ENCODE data around the gene OVOL1. TPM values are rescaled to one million over a fixed set of nuclear protein-coding genes. Genes with fewer than 3 reads are reported as not detected.

OVOL1 gene
- polyA plus RNA-seq, 3 donors, result 0.08 TPM; not detected in 2

DNA sequence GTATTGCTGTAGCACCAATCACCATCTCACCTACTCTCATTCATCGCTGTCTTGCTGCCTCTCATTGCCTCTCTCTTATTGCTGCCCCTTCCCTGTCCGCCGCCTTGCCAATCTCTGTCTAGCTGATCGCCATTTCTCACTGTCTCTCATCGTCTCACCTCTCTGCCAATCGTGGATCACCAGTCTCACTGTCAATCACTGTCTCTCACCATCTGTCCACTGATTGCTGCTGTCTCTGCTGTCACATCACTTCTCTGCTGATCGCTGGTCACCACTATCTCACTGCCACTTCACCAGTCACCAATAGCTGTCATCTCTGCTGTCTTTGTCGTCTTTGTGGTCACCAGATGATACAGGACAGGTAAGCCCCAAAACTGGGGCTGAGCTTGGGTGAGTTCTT is 45.7 kb upstream of the OVOL1 start:
- Histone ChIP-seq H3K36me3 (replicated peaks in 1 of 2; ENCODE audit: control insufficient read depth in 1 of 2, insufficient read depth in 2 of 2, low read length in 2 of 2) (no peaks in the 10 kb centered on the region), H3K4me3 (replicated peaks in 1 of 3; ENCODE audit: low read depth in 2 of 3, low read length in 3 of 3) (no peak overlapping the region), H4K20me1 (ENCODE audit: insufficient read depth, low read length) (no peaks in the 10 kb centered on the region), H3K4me2 (replicated peaks; ENCODE audit: extremely low read depth, low read length, poor library complexity, severe bottlenecking) (no peak overlapping the region), H3K79me2 (ENCODE audit: insufficient read depth, low read length) (no peaks in the 10 kb centered on the region), H3K27me3 (ENCODE audit: control insufficient read depth in 2 of 2, insufficient read depth in 2 of 2, low read length in 2 of 2) (no peaks in the 10 kb centered on the region), H2AFZ (ENCODE audit: insufficient read depth, low read depth, low read length, poor library complexity, severe bottlenecking) (no peak overlapping the region), H3K9me3 (replicated peaks in 1 of 2; ENCODE audit: control insufficient read depth in 1 of 2, insufficient read depth in 1 of 2, low read length in 2 of 2) (peaks cover 4 to 8% of the 10 kb centered on the region in 2 donors), H3K27ac (ENCODE audit: low read depth in 1 of 2, low read length in 2 of 2) (no peak overlapping the region), H3K4me1 (ENCODE audit: control insufficient read depth in 1 of 2, insufficient read depth in 2 of 2, low read length in 2 of 2) (peaks cover 0 to 7% of the 10 kb centered on the region in 2 donors), H3K9ac (ENCODE audit: insufficient read depth, low read length, poor library complexity, severe bottlenecking) (no peak overlapping the region)
- H3K4me3 Mint-ChIP-seq, result no peak overlapping the region
- intact Hi-C loops (cut with micrococcal nuclease), result no loop called here
- peaks cover 6% of the 10 kb centered on the region for H3K4me1 Mint-ChIP-seq
- DNase-seq, result no peak
- H3K27ac Mint-ChIP-seq, result peak overlapping the region in 1 of 7 donors; percentile 13
- TF ChIP-seq, protein P1, sequence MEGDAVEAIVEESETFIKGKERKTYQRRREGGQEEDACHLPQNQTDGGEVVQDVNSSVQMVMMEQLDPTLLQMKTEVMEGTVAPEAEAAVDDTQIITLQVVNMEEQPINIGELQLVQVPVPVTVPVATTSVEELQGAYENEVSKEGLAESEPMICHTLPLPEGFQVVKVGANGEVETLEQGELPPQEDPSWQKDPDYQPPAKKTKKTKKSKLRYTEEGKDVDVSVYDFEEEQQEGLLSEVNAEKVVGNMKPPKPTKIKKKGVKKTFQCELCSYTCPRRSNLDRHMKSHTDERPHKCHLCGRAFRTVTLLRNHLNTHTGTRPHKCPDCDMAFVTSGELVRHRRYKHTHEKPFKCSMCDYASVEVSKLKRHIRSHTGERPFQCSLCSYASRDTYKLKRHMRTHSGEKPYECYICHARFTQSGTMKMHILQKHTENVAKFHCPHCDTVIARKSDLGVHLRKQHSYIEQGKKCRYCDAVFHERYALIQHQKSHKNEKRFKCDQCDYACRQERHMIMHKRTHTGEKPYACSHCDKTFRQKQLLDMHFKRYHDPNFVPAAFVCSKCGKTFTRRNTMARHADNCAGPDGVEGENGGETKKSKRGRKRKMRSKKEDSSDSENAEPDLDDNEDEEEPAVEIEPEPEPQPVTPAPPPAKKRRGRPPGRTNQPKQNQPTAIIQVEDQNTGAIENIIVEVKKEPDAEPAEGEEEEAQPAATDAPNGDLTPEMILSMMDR (IDR thresholded peaks at IDR 0.05), result no peak
- peaks cover 1 to 3% (median 1%) of the 10 kb centered on the region in 3 donors for H3K27me3 Mint-ChIP-seq (ENCODE audit: low read depth in 3 of 3)
- WGBS (ENCODE audit: insufficient coverage), result 81% methylated on average over 8 of the region's 8 CpGs
- no peaks in the 10 kb centered on the region for H3K36me3 Mint-ChIP-seq
- peaks cover 6 to 17% (median 10%) of the 10 kb centered on the region in 7 donors for H3K9me3 Mint-ChIP-seq

GRCh38 chr11:65742353-65742752 is 44.5 kb upstream of the OVOL1 start:
- Histone ChIP-seq H3K9ac (ENCODE audit: insufficient read depth, low read length, poor library complexity, severe bottlenecking) (no peak overlapping the region), H4K20me1 (ENCODE audit: insufficient read depth, low read length) (no peaks in the 10 kb centered on the region), H3K4me3 (replicated peaks in 1 of 3; ENCODE audit: low read depth in 2 of 3, low read length in 3 of 3) (no peak overlapping the region), H3K4me1 (ENCODE audit: control insufficient read depth in 1 of 2, insufficient read depth in 2 of 2, low read length in 2 of 2) (peaks cover 0 to 7% of the 10 kb centered on the region in 2 donors), H3K9me3 (replicated peaks in 1 of 2; ENCODE audit: control insufficient read depth in 1 of 2, insufficient read depth in 1 of 2, low read length in 2 of 2) (peaks cover 0 to 4% of the 10 kb centered on the region in 2 donors), H3K4me2 (replicated peaks; ENCODE audit: extremely low read depth, low read length, poor library complexity, severe bottlenecking) (no peak overlapping the region), H3K27ac (ENCODE audit: low read depth in 1 of 2, low read length in 2 of 2) (no peak overlapping the region), H3K27me3 (ENCODE audit: control insufficient read depth in 2 of 2, insufficient read depth in 2 of 2, low read length in 2 of 2) (no peaks in the 10 kb centered on the region), H2AFZ (ENCODE audit: insufficient read depth, low read depth, low read length, poor library complexity, severe bottlenecking) (no peak overlapping the region), H3K79me2 (ENCODE audit: insufficient read depth, low read length) (no peaks in the 10 kb centered on the region), H3K36me3 (replicated peaks in 1 of 2; ENCODE audit: control insufficient read depth in 1 of 2, insufficient read depth in 2 of 2, low read length in 2 of 2) (no peaks in the 10 kb centered on the region)
- no peak for DNase-seq
- no peak overlapping the region for H3K27ac Mint-ChIP-seq
- intact Hi-C loops (cut with micrococcal nuclease), result no loop called here
- TF ChIP-seq, protein P1 (IDR thresholded peaks at IDR 0.05), result no peak
- WGBS (ENCODE audit: insufficient coverage), result no CpG with 5 or more reads among the region's 1 CpG
- peaks cover 0 to 7% (median 2%) of the 10 kb centered on the region in 7 donors for H3K9me3 Mint-ChIP-seq
- H3K4me1 Mint-ChIP-seq, result peaks cover 6% of the 10 kb centered on the region
- no peaks in the 10 kb centered on the region for H3K36me3 Mint-ChIP-seq
- H3K27me3 Mint-ChIP-seq (ENCODE audit: low read depth in 3 of 3), result peaks cover 0 to 3% (median 2%) of the 10 kb centered on the region in 3 donors
- no peak overlapping the region for H3K4me3 Mint-ChIP-seq
